ENCODE results near the gene SBSN. TPM values are rescaled to one million over a fixed set of nuclear protein-coding genes. Genes with fewer than 3 reads are reported as not detected.

SBSN gene
- total and polyA plus RNA-seq, 10 of the 15 experiments (the other 5 are each of a cell fraction or from before 2014, with no cell fraction given) = 0.09 TPM; not detected in 9

DNA sequence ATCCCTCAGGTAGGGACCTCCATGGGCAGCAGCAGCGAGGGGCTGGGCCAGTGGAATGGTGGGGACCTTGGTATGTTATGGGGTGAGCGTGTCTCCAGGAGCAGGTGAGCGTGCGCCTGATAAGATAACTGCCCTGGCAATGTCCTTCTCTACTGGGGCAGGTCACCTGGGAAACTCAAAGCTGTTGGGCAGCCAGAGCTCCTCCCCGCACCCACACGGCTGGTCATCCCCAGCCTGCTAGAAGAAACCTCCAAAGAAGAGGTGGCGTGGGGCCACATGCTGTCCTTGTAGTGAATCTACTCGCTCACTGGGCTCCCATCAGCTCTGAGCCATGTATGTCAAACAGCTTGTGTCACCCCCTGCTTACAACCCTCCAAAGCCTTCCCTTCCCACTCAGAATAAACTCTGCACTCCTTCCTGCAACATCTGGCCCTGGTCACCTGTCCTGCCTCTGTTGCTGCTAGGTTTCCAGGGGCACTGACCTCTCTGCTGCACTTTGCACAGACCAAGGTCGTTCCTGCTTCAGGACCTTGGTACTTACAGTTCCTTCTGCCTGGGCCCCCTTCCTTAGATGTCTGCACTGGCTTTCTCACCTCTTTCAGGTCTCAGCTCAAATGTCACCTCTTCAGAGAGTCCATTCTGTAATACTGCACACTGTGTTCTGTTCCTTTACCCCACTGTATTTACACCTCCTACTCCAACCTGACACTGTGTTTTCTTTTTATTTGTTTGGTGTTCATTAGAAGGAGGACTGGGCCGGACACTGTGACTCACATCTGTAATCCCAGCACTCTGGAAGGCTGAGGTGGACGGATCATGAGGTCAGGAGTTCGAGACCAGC, 37.1 kb upstream of the SBSN start:
- Histone ChIP-seq H3K27ac (ENCODE audit: control insufficient read depth, insufficient read depth) (no peak overlapping the region), H3K4me3 (no peak overlapping the region), H2AFZ (ENCODE audit: control insufficient read depth, low read depth, low read length) (no peak overlapping the region), H3K9ac (ENCODE audit: control insufficient read depth, insufficient read depth, low read length) (no peak overlapping the region), H3K36me3 (ENCODE audit: control insufficient read depth in 2 of 2, insufficient read depth in 2 of 2, low read length in 1 of 2) (no peaks in the 10 kb centered on the region), H3K4me1 (ENCODE audit: control insufficient read depth, insufficient read depth, low read length) (peaks cover 7% of the 10 kb centered on the region), H3K9me3 (replicated peaks; ENCODE audit: control insufficient read depth, insufficient read depth, low read length) (no peaks in the 10 kb centered on the region), H4K20me1 (ENCODE audit: control insufficient read depth, insufficient read depth) (no peaks in the 10 kb centered on the region), H3K4me2 (ENCODE audit: control insufficient read depth, insufficient read depth) (no peak overlapping the region), H3K79me2 (ENCODE audit: control insufficient read depth, insufficient read depth, low read length) (no peaks in the 10 kb centered on the region), H3K27me3 (replicated peaks in 1 of 2; ENCODE audit: control insufficient read depth in 2 of 2, insufficient read depth in 2 of 2, low read length in 1 of 2) (peaks cover 2 to 4% of the 10 kb centered on the region in 2 experiments; a peak in 1 of 4 replicates)
- TF ChIP-seq PML (IDR thresholded peaks at IDR 0.05; ENCODE audit: low read length) (no peak), IKZF2 (IDR thresholded peaks at IDR 0.05) (no peak), CREB1 (IDR thresholded peaks at IDR 0.05; ENCODE audit: low read depth) (no peak), CHD1 (IDR thresholded peaks at IDR 0.05; ENCODE audit: low read depth, low read length) (no peak), SMAD1 (IDR thresholded peaks at IDR 0.05; ENCODE audit: low read depth, partially characterized antibody) (no peak), MYC (IDR thresholded peaks at IDR 0.05; ENCODE audit: insufficient read depth, insufficient read length, insufficient replicate concordance, low read length, severe bottlenecking) (no peak), RAD51 (IDR thresholded peaks at IDR 0.05) (no peak), EGR1 (IDR thresholded peaks at IDR 0.05; ENCODE audit: borderline replicate concordance in 1 of 2, low read depth in 2 of 2, low read length in 2 of 2) (no peak), SREBF1 (IDR thresholded peaks at IDR 0.05; ENCODE audit: low read length) (no peak), MEF2B (IDR thresholded peaks at IDR 0.05; ENCODE audit: partially characterized antibody, poor library complexity, severe bottlenecking) (no peak), YBX1 (IDR thresholded peaks at IDR 0.05) (no peak), POLR2AphosphoS2 (IDR thresholded peaks at IDR 0.05; ENCODE audit: low read depth, low read length) (no peak), CREM (IDR thresholded peaks at IDR 0.05; ENCODE audit: low read depth) (no peak), ZBED1 (IDR thresholded peaks at IDR 0.05; ENCODE audit: borderline replicate concordance) (no peak), NBN (IDR thresholded peaks at IDR 0.05) (no peak), ZZZ3 (IDR thresholded peaks at IDR 0.05; ENCODE audit: control insufficient read depth, insufficient read length, low read depth) (no peak), HDGF (IDR thresholded peaks at IDR 0.05) (no peak)
- TF ChIP-seq, protein P1, sequence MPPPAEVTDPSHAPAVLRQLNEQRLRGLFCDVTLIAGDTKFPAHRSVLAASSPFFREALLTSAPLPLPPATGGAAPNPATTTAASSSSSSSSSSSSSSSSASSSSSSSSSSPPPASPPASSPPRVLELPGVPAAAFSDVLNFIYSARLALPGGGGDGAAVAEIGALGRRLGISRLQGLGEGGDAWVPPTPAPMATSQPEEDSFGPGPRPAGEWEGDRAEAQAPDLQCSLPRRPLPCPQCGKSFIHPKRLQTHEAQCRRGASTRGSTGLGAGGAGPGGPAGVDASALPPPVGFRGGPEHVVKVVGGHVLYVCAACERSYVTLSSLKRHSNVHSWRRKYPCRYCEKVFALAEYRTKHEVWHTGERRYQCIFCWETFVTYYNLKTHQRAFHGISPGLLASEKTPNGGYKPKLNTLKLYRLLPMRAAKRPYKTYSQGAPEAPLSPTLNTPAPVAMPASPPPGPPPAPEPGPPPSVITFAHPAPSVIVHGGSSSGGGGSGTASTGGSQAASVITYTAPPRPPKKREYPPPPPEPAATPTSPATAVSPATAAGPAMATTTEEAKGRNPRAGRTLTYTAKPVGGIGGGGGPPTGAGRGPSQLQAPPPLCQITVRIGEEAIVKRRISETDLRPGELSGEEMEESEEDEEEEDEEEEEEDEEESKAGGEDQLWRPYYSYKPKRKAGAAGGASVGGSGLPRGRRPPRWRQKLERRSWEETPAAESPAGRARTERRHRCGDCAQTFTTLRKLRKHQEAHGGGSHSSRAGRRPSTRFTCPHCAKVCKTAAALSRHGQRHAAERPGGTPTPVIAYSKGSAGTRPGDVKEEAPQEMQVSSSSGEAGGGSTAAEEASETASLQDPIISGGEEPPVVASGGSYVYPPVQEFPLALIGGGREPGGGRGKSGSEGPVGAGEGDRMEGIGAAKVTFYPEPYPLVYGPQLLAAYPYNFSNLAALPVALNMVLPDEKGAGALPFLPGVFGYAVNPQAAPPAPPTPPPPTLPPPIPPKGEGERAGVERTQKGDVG (CRISPR knock-in tag; IDR thresholded peaks at IDR 0.05) = no peak
- TF ChIP-seq, protein P2, sequence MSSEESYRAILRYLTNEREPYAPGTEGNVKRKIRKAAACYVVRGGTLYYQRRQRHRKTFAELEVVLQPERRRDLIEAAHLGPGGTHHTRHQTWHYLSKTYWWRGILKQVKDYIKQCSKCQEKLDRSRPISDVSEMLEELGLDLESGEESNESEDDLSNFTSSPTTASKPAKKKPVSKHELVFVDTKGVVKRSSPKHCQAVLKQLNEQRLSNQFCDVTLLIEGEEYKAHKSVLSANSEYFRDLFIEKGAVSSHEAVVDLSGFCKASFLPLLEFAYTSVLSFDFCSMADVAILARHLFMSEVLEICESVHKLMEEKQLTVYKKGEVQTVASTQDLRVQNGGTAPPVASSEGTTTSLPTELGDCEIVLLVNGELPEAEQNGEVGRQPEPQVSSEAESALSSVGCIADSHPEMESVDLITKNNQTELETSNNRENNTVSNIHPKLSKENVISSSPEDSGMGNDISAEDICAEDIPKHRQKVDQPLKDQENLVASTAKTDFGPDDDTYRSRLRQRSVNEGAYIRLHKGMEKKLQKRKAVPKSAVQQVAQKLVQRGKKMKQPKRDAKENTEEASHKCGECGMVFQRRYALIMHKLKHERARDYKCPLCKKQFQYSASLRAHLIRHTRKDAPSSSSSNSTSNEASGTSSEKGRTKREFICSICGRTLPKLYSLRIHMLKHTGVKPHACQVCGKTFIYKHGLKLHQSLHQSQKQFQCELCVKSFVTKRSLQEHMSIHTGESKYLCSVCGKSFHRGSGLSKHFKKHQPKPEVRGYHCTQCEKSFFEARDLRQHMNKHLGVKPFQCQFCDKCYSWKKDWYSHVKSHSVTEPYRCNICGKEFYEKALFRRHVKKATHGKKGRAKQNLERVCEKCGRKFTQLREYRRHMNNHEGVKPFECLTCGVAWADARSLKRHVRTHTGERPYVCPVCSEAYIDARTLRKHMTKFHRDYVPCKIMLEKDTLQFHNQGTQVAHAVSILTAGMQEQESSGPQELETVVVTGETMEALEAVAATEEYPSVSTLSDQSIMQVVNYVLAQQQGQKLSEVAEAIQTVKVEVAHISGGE (CRISPR knock-in tag; IDR thresholded peaks at IDR 0.05) = no peak
- no peak for DNase-seq (ENCODE audit: low read depth, low spot score)
- 37% methylated on average over 12 of the region's 12 CpGs for WGBS (ENCODE audit: insufficient coverage, insufficient replicate concordance, low lambda C conversion rate, missing lambda C conversion rate)
- ChIA-PET SMC1A (ENCODE audit: uncharacterized antibody, unreplicated experiment) (interaction anchor here (0.5 kb wide), 1 partner anchor 33 kb away, joined by 3 read pairs; no protein-coding TSS in a partner anchor), POLR2A (no interaction called here), CTCF (interaction anchor here (0.6 to 1.3 kb wide), 3 partner anchors 16 to 1689 kb away, joined by 3 to 4 read pairs (median 3); no protein-coding TSS in a partner anchor), RAD21 (ENCODE audit: unreplicated experiment) (no interaction called here)
- ATAC-seq = no peak
- intact Hi-C loops (cut with micrococcal nuclease; ENCODE audit: unreplicated experiment) = no loop called here
- in situ Hi-C loops (cut with MboI) = no loop called here
- no TSS peak for BruUV-seq (replicated peaks)
- FAIRE-seq = no peak

Measured in GM12878 (cell line).